CD4-positive, alpha-beta T cell treated with Interleukin-4 for 1 hour (primary cell): ENCODE results near the gene LRRC19.

Experiments
- DNase-seq, 2 donors: peaks; one replicate each; pipeline ENCODE4 v3.0.0-alpha.2; 2020 to 2022

LRRC19 gene

DNA sequence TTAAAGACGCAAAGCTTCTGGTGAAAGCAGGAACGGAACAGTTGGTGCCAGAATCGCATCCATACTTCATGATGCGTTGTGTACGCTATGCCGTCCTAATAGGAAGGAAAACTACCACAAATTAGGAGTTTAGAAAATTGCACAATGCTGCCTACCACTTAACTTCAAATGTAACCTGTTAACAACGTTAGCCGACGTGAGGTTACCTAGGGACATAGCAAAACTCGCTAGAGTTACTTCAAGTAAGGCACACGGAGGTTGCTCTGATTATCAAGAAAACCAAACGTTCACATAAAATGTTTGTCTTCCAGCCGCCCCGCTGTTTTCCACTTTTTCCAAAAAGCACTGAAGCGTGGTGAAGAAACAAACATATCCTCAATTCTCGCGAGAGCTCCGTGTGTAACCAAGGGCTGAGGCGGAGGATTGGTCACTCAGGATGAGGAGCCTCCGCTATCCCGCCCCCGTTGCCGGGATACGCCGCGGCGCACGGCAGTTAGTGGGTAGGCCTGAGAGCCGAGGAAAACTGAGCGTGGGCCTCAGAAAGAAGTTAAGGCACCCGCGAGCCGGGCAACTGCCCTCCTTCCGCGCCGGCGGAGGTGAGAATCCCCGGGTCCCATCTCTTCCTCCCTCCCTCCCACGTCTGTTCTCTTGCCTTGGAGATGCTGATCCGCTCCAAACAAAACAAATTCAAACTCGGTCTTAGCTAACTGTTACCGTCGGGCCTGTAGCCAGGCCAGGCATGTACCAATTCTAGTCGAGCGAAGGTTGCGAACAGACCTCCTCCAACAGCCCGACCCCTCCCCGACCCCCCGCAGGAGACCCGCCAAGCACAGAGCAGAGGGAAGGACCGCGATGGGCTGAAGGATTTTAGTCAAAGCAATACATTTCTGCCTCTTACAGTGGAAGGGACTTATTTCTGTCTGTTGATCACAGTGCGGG is 49.3 kb downstream of the LRRC19 start, which contains the start of gene IFT74:
TSS of gene IFT74 (plus strand) at position 492 of the 939 bp plus-strand sequence. CDS start 5,556 bp downstream, outside the sequence.
- peak; percentile 95 for DNase-seq

DNA sequence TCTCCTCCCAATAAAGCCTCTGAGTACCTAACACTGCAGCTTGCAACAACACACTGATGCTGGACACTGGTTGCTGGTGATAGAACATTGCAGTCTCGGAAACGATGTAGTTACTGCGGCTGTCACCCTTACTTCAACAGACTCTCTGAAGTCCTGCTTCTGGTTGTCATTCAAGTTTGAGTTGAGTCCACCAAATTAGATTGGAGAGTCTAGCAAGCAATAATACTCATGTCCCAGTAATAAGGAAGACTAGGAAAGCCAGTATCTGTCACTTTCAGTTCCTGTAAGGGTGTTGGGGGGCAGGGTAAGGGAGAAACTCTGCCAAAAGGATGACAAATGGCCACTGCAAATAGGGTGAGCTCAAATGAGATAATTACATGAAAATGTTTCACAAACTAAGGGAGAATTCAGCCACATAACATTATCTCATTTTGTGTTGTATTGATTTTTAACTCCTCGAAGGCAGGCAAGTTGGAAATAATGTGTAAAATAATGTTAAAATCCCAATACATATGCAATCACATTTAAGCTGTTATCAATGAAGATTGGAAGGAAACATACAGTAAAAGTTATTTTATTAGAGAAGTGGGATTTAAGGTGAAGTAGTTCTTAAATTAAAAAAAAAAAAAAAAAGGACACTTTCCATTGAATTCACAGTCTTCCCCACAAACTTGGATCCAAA is 50.1 kb downstream of the LRRC19 start:
- DNase-seq: no peak

- peak in 1 of 2 donors; percentile 43 for DNase-seq
These were observed 51.4 kb downstream of the LRRC19 start for GRCh38 chr9:26954050-26954508.

DNA sequence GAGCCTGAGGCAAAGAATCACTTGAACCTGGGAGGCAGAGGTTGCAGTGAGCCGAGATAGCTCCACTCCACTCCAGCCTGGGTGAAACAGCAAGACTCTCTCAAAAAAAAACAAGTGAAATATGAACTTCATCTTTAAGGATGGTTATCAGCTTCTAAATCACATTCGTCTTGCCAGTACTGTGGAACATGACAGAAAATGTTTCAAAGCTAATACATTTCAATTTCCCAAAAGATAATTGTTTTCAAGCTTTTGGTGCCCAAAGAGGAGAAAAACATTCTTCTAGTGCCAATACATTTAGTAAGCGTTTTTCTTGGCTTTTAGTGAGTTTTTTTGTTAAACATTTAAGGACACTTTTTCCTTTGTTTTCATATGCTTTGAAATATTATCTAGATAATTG is 53.7 kb downstream of the LRRC19 start:
- no peak for DNase-seq

- DNase-seq: no peak
These were observed 55.0 kb downstream of the LRRC19 start for GRCh38 chr9:26950521-26950920.

- DNase-seq: no peak
These were observed 55.8 kb downstream of the LRRC19 start for GRCh38 chr9:26949637-26950069.

DNA sequence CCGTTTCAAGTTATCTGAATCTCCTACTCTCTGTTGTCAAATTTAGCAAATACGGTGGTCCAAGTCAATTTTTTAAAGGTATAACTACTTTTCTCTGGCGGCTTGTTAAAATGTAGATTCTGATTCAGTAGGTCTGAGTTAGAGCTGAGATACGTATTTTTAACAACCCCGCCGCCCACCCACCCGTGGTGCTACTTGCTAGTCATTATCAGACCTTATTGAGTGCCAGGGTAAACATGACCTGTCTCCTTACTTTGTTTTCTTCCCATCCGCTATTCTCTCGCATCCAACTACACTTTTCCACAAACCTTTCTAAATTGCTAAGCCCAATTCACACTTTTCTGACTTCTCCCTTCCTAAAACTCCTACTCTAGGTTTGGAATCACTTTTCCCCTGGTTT is 57.7 kb downstream of the LRRC19 start:
- peak in 1 of 2 donors; percentile 18 for DNase-seq

GRCh38 chr9:26946753-26947727 is 58.4 kb downstream of the LRRC19 start, which contains the start of gene PLAA:
Gene PLAA (minus strand): TSS chr9:26947242. CDS start chr9:26947045, 197 bp downstream.
- peak; percentile 85 to 86 for DNase-seq

DNA sequence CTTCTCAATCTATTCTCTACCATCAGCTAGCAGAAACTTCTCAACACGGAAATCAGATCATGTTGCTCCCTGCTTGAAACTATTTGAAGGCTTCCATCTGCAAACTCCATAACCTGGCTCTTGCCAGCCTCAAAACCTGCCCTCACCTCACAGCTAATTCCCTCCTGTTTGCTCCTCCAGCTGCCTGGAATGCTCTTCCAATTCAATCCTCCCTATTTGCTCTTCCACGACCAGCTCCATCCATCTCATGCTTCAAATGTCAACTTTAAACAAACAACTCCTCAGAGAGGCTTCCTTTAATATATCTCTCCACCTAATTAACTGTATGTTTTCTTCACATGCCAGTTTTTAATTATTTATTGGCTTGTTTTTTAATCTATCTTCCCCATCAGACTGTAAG is 59.9 kb downstream of the LRRC19 start:
- no peak for DNase-seq
